Esophagus (tissue), 2 donors: ENCODE data around the gene CDH13. TPM values are rescaled to one million over a fixed set of nuclear protein-coding genes. Genes with fewer than 3 reads are reported as not detected.

ENCODE experiments used
- H3K27ac ChIP-seq, 2 donors: one replicate each; pipeline ENCODE4 v1.5.1; 2013; ENCODE audit warnings: low read depth in 2 of 2, mild to moderate bottlenecking in 2 of 2, inconsistent platforms in 1 of 2, low read length in 1 of 2, moderate library complexity in 1 of 2
- H3K27me3 ChIP-seq, 2 donors: one replicate each; pipeline ENCODE4 v1.6.1; 2013; ENCODE audit warnings: low read length in 2 of 2, control low read depth in 1 of 2, mild to moderate bottlenecking in 1 of 2; ENCODE audit not compliant: insufficient read depth in 2 of 2, control insufficient read depth in 1 of 2
- H3K36me3 ChIP-seq, 2 donors: one replicate each; pipeline ENCODE4 v1.6.1; 2013; ENCODE audit warnings: low read length in 1 of 2; ENCODE audit not compliant: control insufficient read depth in 2 of 2, insufficient read depth in 2 of 2
- H3K4me1 ChIP-seq, 2 donors: one replicate each; pipeline ENCODE4 v1.6.1; 2013; ENCODE audit warnings: low read length in 1 of 2; ENCODE audit not compliant: control insufficient read depth in 2 of 2, insufficient read depth in 2 of 2
- H3K4me3 ChIP-seq, 2 donors: one replicate each; pipeline ENCODE4 v1.5.1; 2013; ENCODE audit warnings: low read length in 2 of 2, mild to moderate bottlenecking in 2 of 2, low read depth in 1 of 2, moderate library complexity in 1 of 2
- H3K9me3 ChIP-seq, 2 donors: one replicate each; pipeline ENCODE4 v1.6.1; 2013; ENCODE audit warnings: mild to moderate bottlenecking in 2 of 2, low read depth in 1 of 2, low read length in 1 of 2, moderate library complexity in 1 of 2; ENCODE audit not compliant: control insufficient read depth in 2 of 2, insufficient read depth in 1 of 2
- WGBS, 2 donors: extraction: QIAGEN DNeasy Blood & Tissue Kit; methylation state at CpG; one replicate each; pipeline ENCODE4 v1.1.7; 2013; 5-methylcytosine and 5-hydroxymethylcytosine counted together
- polyA plus RNA-seq, 2 donors: library from polyadenylated mRNA; stranded (reverse); fragments of 200-250 nt; gene quantifications; one replicate each; pipeline ENCODE4 v1.2.3, GENCODE V29; 2013
- donor health status: healthy with polysubstance abuse.
- donor health status: Bipolar disorder and iron deficiency.

Gene CDH13
- polyA plus RNA-seq, 2 donors: 1.3 to 4.3 TPM

DNA sequence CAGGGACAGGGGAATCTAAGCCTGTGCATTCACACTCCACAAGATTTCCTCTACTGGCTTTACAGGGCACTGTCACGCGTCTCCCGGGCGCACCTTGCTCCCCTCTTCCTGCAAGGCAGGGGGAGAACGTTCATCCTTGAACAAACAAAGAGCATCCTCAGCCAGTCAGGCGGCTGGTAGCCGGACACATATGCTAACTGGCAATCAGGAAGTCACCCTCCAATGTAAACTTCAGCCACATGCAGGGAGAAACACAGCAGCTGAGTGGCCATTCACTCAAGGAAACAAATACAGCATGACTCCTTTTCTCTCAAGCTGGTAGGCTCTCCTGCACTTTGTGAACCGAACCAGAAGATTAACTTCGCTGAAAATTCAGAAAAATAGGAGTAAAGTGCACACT is 1170.2 kb downstream of the CDH13 start:
- Histone ChIP-seq H3K4me3 (no peak overlapping the region), H3K9me3 (no peaks in the 10 kb centered on the region), H3K27ac (no peak overlapping the region), H3K4me1 (no peaks in the 10 kb centered on the region), H3K27me3 (no peaks in the 10 kb centered on the region), H3K36me3 (no peaks in the 10 kb centered on the region)
- WGBS, 2 donors: 67 to 76% methylated on average over 9 of the region's 9 CpGs

DNA sequence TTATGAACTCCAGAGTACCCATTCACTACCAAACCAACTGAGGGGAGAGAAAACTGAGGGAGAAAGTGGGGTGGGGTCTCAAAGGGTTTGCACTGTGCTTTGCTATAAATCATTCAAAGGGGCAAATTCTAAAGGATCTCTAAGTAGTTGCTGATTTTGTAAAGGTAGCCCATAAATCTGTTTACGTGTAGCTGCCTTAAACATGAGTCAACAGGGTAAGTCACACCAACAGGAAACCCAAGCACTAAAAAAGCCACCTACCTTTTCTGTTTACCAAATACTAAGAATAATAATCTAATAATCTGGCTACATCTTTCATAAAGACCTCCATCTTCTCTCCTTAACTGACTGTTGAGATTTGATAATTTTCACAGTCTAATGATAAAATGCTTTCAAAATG is 1172.6 kb downstream of the CDH13 start:
- Histone ChIP-seq H3K9me3 (no peaks in the 10 kb centered on the region), H3K27ac (no peak overlapping the region), H3K4me1 (no peaks in the 10 kb centered on the region), H3K27me3 (no peaks in the 10 kb centered on the region), H3K4me3 (no peak overlapping the region), H3K36me3 (no peaks in the 10 kb centered on the region)
- 48 to 74% methylated on average over 1 of the region's 1 CpG for WGBS, 2 donors

DNA sequence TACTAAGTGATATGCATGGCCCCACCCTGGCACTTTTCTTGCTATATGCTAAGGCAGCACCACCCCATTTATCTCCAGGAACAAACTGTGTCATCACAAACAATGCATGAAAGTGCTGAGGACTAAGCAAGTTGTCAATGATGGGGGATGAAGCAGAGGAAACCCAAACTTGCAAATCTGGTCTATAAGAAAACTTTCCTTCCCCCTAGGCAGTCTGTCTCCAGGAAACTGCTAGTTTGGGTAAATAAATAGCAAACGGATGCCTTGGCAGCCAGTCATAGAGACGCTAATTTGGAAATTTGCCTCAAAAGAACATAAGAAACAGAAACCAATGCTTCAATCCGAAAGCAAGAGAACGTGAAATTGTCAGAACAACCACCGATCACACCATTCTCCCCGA is 1175.4 kb downstream of the CDH13 start:
- Histone ChIP-seq H3K27me3 (no peaks in the 10 kb centered on the region), H3K27ac (peak overlapping the region; percentile 14 to 68), H3K4me3 (peak overlapping the region in 1 of 2 donors; percentile 3), H3K9me3 (no peaks in the 10 kb centered on the region), H3K36me3 (no peaks in the 10 kb centered on the region), H3K4me1 (no peaks in the 10 kb centered on the region)
- WGBS, 2 donors: 6 to 13% methylated on average over 6 of the region's 6 CpGs

DNA sequence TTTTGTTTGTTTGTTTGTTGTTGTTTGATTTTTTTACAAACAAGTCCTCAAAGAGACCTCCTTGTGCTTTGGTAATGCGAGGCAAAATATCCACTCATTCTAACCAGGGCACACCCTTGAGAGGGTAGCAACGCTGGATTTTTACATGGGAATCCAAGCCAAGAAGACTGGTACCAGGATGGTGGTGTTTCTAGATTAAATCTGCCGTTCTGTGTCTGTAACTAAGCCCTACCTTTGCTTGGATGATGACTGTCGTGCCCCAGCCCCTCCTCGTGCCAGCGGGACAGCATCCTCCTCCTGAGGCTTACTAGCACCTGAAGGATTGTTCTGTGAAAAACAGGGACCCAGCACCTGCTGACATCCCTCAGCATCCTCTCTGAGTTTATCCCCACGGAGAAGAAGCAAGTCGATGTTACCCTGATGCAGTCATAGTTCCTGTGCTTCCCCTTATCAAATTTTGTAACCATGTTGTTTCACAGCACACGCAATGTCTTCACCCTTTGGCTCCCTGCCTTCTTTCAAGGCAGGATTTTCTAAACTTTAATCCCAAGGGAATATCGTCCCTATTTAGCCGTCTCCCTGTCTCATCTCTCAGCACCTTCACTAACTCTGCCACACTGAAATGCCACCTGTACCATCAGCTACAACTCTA is 1175.9 kb downstream of the CDH13 start:
- Histone ChIP-seq H3K27me3 (no peaks in the 10 kb centered on the region), H3K36me3 (no peaks in the 10 kb centered on the region), H3K27ac (peak overlapping the region; percentile 14 to 68), H3K4me1 (no peaks in the 10 kb centered on the region), H3K4me3 (peak overlapping the region in 1 of 2 donors; percentile 3), H3K9me3 (no peaks in the 10 kb centered on the region)
- 30 to 38% methylated on average over 11 of the region's 11 CpGs for WGBS, 2 donors

DNA sequence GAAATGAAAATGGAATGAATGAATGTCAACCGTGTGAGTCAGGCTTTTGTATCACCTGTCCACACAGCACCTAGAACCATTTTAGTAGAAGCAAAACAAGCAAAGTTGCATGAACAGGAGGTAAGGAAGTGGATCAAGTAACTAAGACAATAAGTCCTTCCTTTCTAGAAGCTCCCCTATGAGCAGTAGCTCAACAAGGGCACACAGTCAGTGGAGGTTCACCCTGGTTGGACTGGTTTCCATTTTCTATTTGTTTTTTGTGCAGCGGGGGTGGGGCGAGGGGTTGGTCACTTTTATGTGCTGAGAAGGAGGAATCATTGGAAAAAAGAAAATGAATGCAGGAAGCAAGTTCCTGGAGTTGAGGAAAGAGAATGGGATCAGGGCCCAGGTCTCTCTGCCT is 1177.0 kb downstream of the CDH13 start:
- peaks cover 0 to 4% of the 10 kb centered on the region in 2 donors for H3K4me1 ChIP-seq
- H3K27ac ChIP-seq: peak overlapping the region; percentile 67 to 89
- WGBS, 2 donors: 58 to 66% methylated on average over 3 of the region's 3 CpGs
- H3K9me3 ChIP-seq: no peaks in the 10 kb centered on the region
- H3K4me3 ChIP-seq: no peak overlapping the region
- no peaks in the 10 kb centered on the region for H3K36me3 ChIP-seq
- no peaks in the 10 kb centered on the region for H3K27me3 ChIP-seq

DNA sequence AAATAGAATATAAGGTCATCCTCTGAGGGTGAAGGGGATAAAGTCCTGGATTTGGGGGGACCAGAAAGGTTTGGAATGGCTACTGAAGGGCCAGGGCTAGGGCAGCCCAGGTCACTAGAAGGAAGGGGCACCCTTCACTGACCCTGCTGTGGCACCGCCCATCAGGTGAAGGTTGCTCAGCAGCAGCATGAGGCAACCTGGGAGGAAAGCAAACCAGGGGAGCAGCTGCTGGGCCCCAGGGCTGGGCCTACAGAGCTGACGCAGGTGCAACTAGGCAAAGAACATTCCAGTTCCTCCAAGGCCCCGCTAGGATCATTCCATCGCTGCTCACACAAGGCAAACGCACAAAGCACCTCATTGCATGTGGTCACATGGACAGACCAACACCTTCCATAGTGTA is 1177.6 kb downstream of the CDH13 start:
- WGBS, 2 donors: 75 to 90% methylated on average over 5 of the region's 5 CpGs
- H3K27ac ChIP-seq: peak overlapping the region; percentile 67 to 89
- H3K4me3 ChIP-seq: no peak overlapping the region
- no peaks in the 10 kb centered on the region for H3K9me3 ChIP-seq
- H3K27me3 ChIP-seq: no peaks in the 10 kb centered on the region
- H3K36me3 ChIP-seq: no peaks in the 10 kb centered on the region
- H3K4me1 ChIP-seq: peaks cover 0 to 7% of the 10 kb centered on the region in 2 donors

DNA sequence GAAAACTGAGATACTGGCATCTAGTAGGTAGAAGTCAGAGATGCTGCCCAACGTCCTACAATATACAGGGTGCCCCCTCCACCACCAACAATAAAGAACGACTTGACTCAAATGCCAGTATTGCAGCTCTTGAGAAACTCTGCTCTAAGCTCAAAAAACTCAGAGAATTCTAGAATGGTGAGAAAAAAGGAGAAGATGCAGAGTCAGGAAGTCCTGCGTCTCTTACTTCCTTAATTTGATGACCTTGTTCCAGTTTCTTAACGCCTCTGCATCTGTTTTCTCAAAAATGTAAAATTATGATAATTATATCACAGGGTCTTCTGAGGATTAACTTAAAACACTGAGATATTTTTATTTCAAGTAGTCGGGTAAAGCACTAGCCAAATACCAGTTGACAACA is 1179.3 kb downstream of the CDH13 start:
- no peak overlapping the region for H3K4me3 ChIP-seq
- no peaks in the 10 kb centered on the region for H3K9me3 ChIP-seq
- H3K27ac ChIP-seq: no peak overlapping the region
- no peaks in the 10 kb centered on the region for H3K27me3 ChIP-seq
- peaks cover 0 to 7% of the 10 kb centered on the region in 2 donors for H3K4me1 ChIP-seq
- 54 to 64% methylated on average over 5 of the region's 5 CpGs for WGBS, 2 donors
- H3K36me3 ChIP-seq: no peaks in the 10 kb centered on the region

DNA sequence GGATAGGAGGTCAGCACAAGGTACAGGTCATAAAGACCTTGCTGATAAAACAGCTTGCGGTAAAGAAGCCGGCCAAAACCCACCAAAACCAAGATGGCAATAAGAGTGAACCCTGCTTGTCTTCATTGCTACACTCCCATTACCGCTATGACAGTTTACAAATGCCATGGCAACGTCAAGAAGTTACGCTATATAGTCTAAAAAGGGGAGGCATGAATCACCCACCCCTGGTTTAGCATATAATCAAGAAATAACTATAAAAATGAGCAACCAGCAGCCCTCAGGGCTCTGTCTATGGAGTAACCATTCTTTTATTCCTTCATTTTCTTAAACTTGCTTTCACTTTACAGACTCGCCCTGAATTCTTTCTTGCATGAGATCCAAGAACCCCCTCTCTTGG is 1180.0 kb downstream of the CDH13 start:
- 90 to 94% methylated on average over 6 of the region's 6 CpGs for WGBS, 2 donors
- H3K36me3 ChIP-seq: no peaks in the 10 kb centered on the region
- no peaks in the 10 kb centered on the region for H3K9me3 ChIP-seq
- no peak overlapping the region for H3K27ac ChIP-seq
- no peaks in the 10 kb centered on the region for H3K27me3 ChIP-seq
- H3K4me3 ChIP-seq: no peak overlapping the region
- peaks cover 0 to 7% of the 10 kb centered on the region in 2 donors for H3K4me1 ChIP-seq

DNA sequence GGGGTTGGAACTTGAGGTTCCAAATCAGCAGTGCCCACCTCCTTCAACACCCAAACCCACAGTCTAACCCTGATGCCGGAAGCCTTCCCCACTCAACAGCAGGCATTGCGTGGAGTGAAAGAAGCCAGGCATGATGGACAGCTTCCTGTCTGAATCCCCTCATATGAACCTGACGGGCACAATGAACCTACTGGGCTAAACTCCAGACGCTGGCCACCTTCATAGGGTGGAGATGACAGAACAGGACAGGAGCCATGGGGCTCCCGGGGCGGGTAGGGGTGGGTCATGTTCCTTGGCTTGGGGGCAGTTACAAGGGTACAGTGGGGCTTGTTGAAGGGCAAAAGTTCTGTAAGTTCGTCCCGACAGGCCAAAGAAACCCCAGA is 1180.5 kb downstream of the CDH13 start:
- Histone ChIP-seq H3K9me3 (no peaks in the 10 kb centered on the region), H3K27ac (peak overlapping the region; percentile 3 to 62), H3K36me3 (no peaks in the 10 kb centered on the region), H3K27me3 (no peaks in the 10 kb centered on the region), H3K4me3 (no peak overlapping the region), H3K4me1 (peaks cover 0 to 7% of the 10 kb centered on the region in 2 donors)
- WGBS, 2 donors: 80 to 83% methylated on average over 8 of the region's 8 CpGs
